Keratinocyte (primary cell): Measurements from ENCODE around the gene HYAL2.

Experiments
- EZH2 ChIP-seq: IDR thresholded peaks from one replicate; pipeline ENCODE4 v1.6.1; 2012; ENCODE audit warnings: inconsistent platforms, mild to moderate bottlenecking, low read length, moderate library complexity
- TF ChIP-seq, protein P1 (sequence below), 3 experiments: IDR thresholded peaks in 1 of 3; conservative IDR thresholded peaks in 1 of 3; optimal IDR thresholded peaks in 1 of 3; 2 replicates in 2 of 3; 3 replicates in 1 of 3; pipeline versions ENCODE3 to v1.5.1; 2011; ENCODE audit warnings: low read length in 3 of 3, mild to moderate bottlenecking in 3 of 3, moderate library complexity in 2 of 3, control low read depth in 1 of 3, inconsistent platforms in 1 of 3; ENCODE audit not compliant: insufficient read depth in 2 of 3; ENCODE audit errors: extremely low read depth in 1 of 3

DNA sequence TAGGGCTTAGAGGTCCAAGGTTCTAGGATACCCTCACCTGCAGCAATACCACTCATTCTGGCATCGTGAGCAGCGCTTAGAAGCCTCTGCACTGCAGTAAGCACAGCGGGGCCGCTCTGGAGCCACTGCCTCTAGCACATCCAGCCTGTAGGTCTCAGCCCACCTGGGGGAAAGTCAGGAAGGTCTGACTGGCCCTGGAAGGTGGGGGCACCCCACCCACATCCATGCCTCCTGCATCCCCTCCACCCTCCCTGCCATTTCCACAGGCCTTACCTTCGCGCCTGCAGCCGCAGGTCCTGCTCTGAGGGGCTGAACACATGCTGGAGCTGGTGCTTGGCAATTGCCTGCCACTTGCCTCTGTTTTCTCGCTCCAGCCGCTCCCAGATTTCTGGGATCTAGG, 19.0 kb upstream of the HYAL2 start:
- TF ChIP-seq, protein P1, sequence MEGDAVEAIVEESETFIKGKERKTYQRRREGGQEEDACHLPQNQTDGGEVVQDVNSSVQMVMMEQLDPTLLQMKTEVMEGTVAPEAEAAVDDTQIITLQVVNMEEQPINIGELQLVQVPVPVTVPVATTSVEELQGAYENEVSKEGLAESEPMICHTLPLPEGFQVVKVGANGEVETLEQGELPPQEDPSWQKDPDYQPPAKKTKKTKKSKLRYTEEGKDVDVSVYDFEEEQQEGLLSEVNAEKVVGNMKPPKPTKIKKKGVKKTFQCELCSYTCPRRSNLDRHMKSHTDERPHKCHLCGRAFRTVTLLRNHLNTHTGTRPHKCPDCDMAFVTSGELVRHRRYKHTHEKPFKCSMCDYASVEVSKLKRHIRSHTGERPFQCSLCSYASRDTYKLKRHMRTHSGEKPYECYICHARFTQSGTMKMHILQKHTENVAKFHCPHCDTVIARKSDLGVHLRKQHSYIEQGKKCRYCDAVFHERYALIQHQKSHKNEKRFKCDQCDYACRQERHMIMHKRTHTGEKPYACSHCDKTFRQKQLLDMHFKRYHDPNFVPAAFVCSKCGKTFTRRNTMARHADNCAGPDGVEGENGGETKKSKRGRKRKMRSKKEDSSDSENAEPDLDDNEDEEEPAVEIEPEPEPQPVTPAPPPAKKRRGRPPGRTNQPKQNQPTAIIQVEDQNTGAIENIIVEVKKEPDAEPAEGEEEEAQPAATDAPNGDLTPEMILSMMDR (optimal IDR thresholded peaks at IDR 0.05 in 1 of 3, IDR thresholded peaks at IDR 0.05 in 1 of 3, conservative IDR thresholded peaks at IDR 0.05 in 1 of 3; ENCODE audit: extremely low read depth in 1 of 3, insufficient read depth in 2 of 3, low read length in 3 of 3), result no peak
- no peak for TF ChIP-seq EZH2
